Endothelial cell of umbilical vein (primary cell): ENCODE results near the gene RPS6KA6. TPM values are rescaled to one million over a fixed set of nuclear protein-coding genes. Genes with fewer than 3 reads are reported as not detected.

ENCODE experiments used
- BruUV-seq: library from RNA; stranded (reverse); fragments of 400-500 nt; replicated peaks from 2 replicates; lab custom pipeline; 2021; lab: Mats Ljungman, UMichigan
- CTCF ChIA-PET: fragments of 300-600, 350-600 bp; sonication (Branson Sonifier 250); formaldehyde crosslinking; loops from one replicate; lab custom pipeline; 2021; ENCODE audit warnings: antibody characterized with exemption, inconsistent platforms; lab: Charles Lee
- POLR2A ChIA-PET: fragments of 300-600, 350-600 bp; sonication (Branson Sonifier 250); formaldehyde crosslinking; loops from one replicate; lab custom pipeline; 2021; ENCODE audit warnings: antibody characterized with exemption, inconsistent platforms; lab: Charles Lee
- DNase-seq: peaks from one replicate; pipeline ENCODE4 v3.0.0-alpha.2; 2011; ENCODE audit warnings: low read depth, low spot score
- FAIRE-seq: peaks from 2 replicates; lab custom pipeline; 2011; peaks lifted over from hg19 to GRCh38; lab: Jason Lieb, UNC
- H2AFZ ChIP-seq: 2 replicates; pipeline ENCODE4 v1.6.0; 2012; ENCODE audit warnings: low read depth, low read length, control low read depth, inconsistent platforms
- H3K27ac ChIP-seq: 2 replicates; pipeline ENCODE4 v1.5.1; 2011; ENCODE audit warnings: low read depth, mild to moderate bottlenecking, control low read depth, low read length, moderate library complexity; ENCODE audit not compliant: insufficient read depth
- H3K27me3 ChIP-seq, 2 experiments: 2 replicates each; pipeline versions ENCODE4 v1.6.0 to v1.6.1; 2011; ENCODE audit warnings: low read length in 2 of 2, mixed read lengths in 1 of 2; ENCODE audit not compliant: control insufficient read depth in 2 of 2, insufficient read depth in 2 of 2
- H3K36me3 ChIP-seq, 2 experiments: 2 replicates in 1 of 2; 3 replicates in 1 of 2; pipeline ENCODE4 v1.5.1; 2011; ENCODE audit warnings: low read length in 2 of 2, mild to moderate bottlenecking in 1 of 2, moderate library complexity in 1 of 2; ENCODE audit not compliant: control insufficient read depth in 2 of 2, insufficient read depth in 2 of 2; ENCODE audit errors: extremely low read depth in 1 of 2
- H3K4me1 ChIP-seq: 3 replicates; pipeline ENCODE4 v1.5.1; 2011; ENCODE audit warnings: mild to moderate bottlenecking, low read length; ENCODE audit not compliant: control insufficient read depth, insufficient read depth; ENCODE audit errors: extremely low read depth
- H3K4me2 ChIP-seq: 2 replicates; pipeline ENCODE4 v1.6.1; 2011; ENCODE audit warnings: low read length, control low read depth, mixed read lengths; ENCODE audit not compliant: insufficient read depth
- H3K4me3 ChIP-seq, 3 experiments: fragments of 200-600 bp in 1 of 3; sonication (generic), shearing (Covaris generic) in 1 of 3; replicated peaks in 1 of 3; 2 replicates each; pipeline ENCODE4 v1.5.1; 2011 to 2016; ENCODE audit warnings: control low read depth in 3 of 3, low read length in 3 of 3, mild to moderate bottlenecking in 2 of 3, inconsistent platforms in 1 of 3, low read depth in 1 of 3, moderate library complexity in 1 of 3; ENCODE audit not compliant: insufficient read depth in 1 of 3
- H3K79me2 ChIP-seq: 2 replicates; pipeline ENCODE4 v1.6.0; 2012; ENCODE audit warnings: low read length, inconsistent platforms; ENCODE audit not compliant: control insufficient read depth, insufficient read depth
- H3K9ac ChIP-seq: replicated peaks from 2 replicates; pipeline ENCODE3; 2011; ENCODE audit warnings: low read length, control low read depth; ENCODE audit not compliant: insufficient read depth; ENCODE audit errors: extremely low read depth
- H3K9me1 ChIP-seq: replicated peaks from 3 replicates; pipeline ENCODE4 v1.6.0; 2011; ENCODE audit warnings: mild to moderate bottlenecking, low read length; ENCODE audit not compliant: control insufficient read depth, insufficient read depth; ENCODE audit errors: extremely low read depth
- H3K9me3 ChIP-seq: replicated peaks from 2 replicates; pipeline ENCODE4 v1.5.1; 2012; ENCODE audit warnings: low read length, inconsistent platforms; ENCODE audit not compliant: control insufficient read depth, insufficient read depth
- H4K20me1 ChIP-seq: replicated peaks from 2 replicates; pipeline ENCODE3; 2011; ENCODE audit warnings: mild to moderate bottlenecking, low read length; ENCODE audit not compliant: control insufficient read depth, insufficient read depth; ENCODE audit errors: extremely low read depth
- CTCF ChIP-seq, 2 donors: IDR thresholded peaks; 1 replicate in 1 of 2; 2 replicates in 1 of 2; pipeline ENCODE4 v1.5.1; 2011; ENCODE audit warnings: low read length in 2 of 2, mild to moderate bottlenecking in 2 of 2, moderate library complexity in 2 of 2, control low read depth in 1 of 2, inconsistent platforms in 1 of 2, low read depth in 1 of 2; ENCODE audit not compliant: insufficient read depth in 1 of 2; ENCODE audit errors: extremely low read depth in 1 of 2
- EZH2 ChIP-seq: IDR thresholded peaks from 2 replicates; pipeline ENCODE4 v1.6.1; 2012; ENCODE audit warnings: borderline replicate concordance, low read depth, mild to moderate bottlenecking, moderate library complexity, low read length, inconsistent platforms; ENCODE audit not compliant: severe bottlenecking
- FOS ChIP-seq: IDR thresholded peaks from 2 replicates; pipeline ENCODE4 v1.6.1; 2011; ENCODE audit warnings: mild to moderate bottlenecking, low read length, moderate library complexity, borderline replicate concordance; ENCODE audit not compliant: insufficient read depth
- GATA2 ChIP-seq: IDR thresholded peaks from 2 replicates; pipeline ENCODE4 v1.7.0; 2011; ENCODE audit warnings: low read depth, mild to moderate bottlenecking, moderate library complexity, mixed read lengths, low read length; ENCODE audit not compliant: insufficient read length, insufficient read depth
- JUN ChIP-seq: IDR thresholded peaks from 2 replicates; pipeline ENCODE4 v1.6.1; 2011; ENCODE audit warnings: borderline replicate concordance, low read depth; ENCODE audit not compliant: insufficient read length, insufficient read depth
- MYC ChIP-seq: IDR thresholded peaks from one replicate; pipeline ENCODE4 v1.6.1; 2011; ENCODE audit warnings: mild to moderate bottlenecking, low read depth, low read length
- POLR2A ChIP-seq: IDR thresholded peaks from 2 replicates; pipeline ENCODE4 v1.6.1; 2012; ENCODE audit warnings: low read depth, mild to moderate bottlenecking, control low read depth, low read length
- POLR2AphosphoS5 ChIP-seq: IDR thresholded peaks from 2 replicates; pipeline ENCODE4 v1.6.1; 2012; ENCODE audit warnings: low read depth, mild to moderate bottlenecking, control low read depth, low read length, moderate library complexity; ENCODE audit not compliant: insufficient read depth
- dilution Hi-C: fragments of 300-500 bp; cut with MboI; formaldehyde crosslinking; loops from one replicate; pipeline ENCODE4 v1.15.0; 2019; ENCODE audit warnings: low sequenced_read_pairs; ENCODE audit not compliant: extremely low pct_ligation_motif_present
- intact Hi-C: fragments of 100-400 bp; cut with micrococcal nuclease; formaldehyde crosslinking; loops from one replicate; pipeline ENCODE4 v1.10.0; 2022
- polyA plus RNA-seq, 4 experiments: library from polyadenylated mRNA; depleted of rRNA in 3 of 4; stranded (reverse) in 3 of 4; unstranded in 1 of 4; fragments of >200 nt; gene quantifications; 2 replicates each; pipeline versions ENCODE4 v1.2.1 to v1.2.3, GENCODE V29; 2011 to 2012; ENCODE audit warnings: missing spikeins in 1 of 4
- total RNA-seq: library from RNA; stranded (reverse); gene quantifications from 2 replicates; pipeline ENCODE4 v1.2.3, GENCODE V29; 2021
- TF ChIP-seq, protein P1 (sequence below): IDR thresholded peaks from 2 replicates; pipeline ENCODE4 v1.6.1; 2011; ENCODE audit not compliant: insufficient read depth, insufficient read length

The RPS6KA6 gene
- total and polyA plus RNA-seq, 2 donors (not counting 3 experiments of a cell fraction or from before 2014, with no cell fraction given), result 0.23 to 0.69 TPM

DNA sequence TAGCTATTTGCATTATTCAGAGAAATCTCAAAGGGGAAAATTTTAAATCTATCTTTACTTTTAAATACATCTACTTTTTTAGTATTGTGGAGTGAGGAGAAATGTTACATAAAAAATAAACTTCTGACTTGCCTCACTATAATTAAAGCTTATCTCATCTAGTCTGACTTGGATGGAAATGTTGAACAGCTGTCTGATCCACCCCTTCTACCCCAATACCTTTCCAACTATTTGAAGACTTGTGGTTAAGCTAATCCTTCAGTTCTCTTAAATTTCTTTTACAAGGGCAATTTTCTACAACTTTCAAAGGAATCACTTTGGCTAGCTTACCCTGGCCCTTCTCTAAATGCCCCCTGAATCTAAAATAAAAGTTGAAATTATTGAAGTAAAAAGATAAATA is 17.3 kb upstream of the RPS6KA6 start:
- Histone ChIP-seq H3K9me1 (no peaks in the 10 kb centered on the region), H3K27me3 (no peaks in the 10 kb centered on the region), H3K4me3 (no peak overlapping the region), H3K4me2 (no peak overlapping the region), H3K4me1 (no peaks in the 10 kb centered on the region), H2AFZ (no peak overlapping the region), H4K20me1 (no peaks in the 10 kb centered on the region), H3K36me3 (no peaks in the 10 kb centered on the region), H3K27ac (no peak overlapping the region), H3K9ac (no peak overlapping the region), H3K79me2 (no peaks in the 10 kb centered on the region), H3K9me3 (no peaks in the 10 kb centered on the region)
- intact Hi-C loops (no loop called here), dilution Hi-C loops (no loop called here)
- DNase-seq (no peak), FAIRE-seq (no peak)
- CTCF ChIA-PET, result no interaction called here
- POLR2A ChIA-PET, result no interaction called here
- no peak for TF ChIP-seq CTCF (IDR thresholded peaks at IDR 0.05; ENCODE audit: extremely low read depth in 1 of 2, insufficient read depth in 1 of 2, low read depth in 1 of 2, low read length in 2 of 2)
- no peak for TF ChIP-seq GATA2
- TF ChIP-seq JUN, result no peak
- no peak for TF ChIP-seq POLR2AphosphoS5
- no peak for TF ChIP-seq FOS
- TF ChIP-seq, protein P1, sequence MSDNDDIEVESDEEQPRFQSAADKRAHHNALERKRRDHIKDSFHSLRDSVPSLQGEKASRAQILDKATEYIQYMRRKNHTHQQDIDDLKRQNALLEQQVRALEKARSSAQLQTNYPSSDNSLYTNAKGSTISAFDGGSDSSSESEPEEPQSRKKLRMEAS, result no peak
- TF ChIP-seq EZH2, result no peak
- TF ChIP-seq MYC, result no peak
- no peak for TF ChIP-seq POLR2A
- BruUV-seq, result no TSS peak
